ENCODE results near the gene RABGGTB.
"Not testable (repeated sequence)": the region's sequence is repeated elsewhere in the genome, so short reads cannot be mapped to it uniquely, and the experiment has no call there.

Gene RABGGTB

DNA sequence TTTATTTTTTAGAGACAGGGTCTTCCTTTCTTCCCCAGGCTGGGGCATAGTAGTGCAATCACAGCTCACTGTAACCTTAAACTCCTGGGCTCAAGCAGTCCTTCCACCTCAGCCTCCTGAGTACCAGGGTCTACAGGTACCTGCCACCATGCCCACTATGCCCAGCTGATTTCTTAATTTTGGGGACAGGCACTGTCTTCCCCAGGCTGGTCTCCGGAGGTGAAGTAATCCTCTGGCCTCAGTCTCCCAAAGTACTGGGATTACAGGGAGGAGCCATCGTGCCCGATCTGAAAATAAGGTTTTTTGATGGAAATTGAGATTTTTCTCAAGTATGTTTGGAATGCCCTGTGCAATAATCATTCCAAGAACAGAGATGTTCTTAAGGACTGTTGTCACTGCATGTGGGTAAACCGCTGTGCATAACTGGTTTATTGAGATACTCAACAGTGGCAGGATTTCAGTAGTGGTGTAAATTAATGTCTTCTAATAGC lies 9.7 kb downstream of the RABGGTB start:
- no peak for DNase-seq (ENCODE audit: low read depth, low spot score)

DNA sequence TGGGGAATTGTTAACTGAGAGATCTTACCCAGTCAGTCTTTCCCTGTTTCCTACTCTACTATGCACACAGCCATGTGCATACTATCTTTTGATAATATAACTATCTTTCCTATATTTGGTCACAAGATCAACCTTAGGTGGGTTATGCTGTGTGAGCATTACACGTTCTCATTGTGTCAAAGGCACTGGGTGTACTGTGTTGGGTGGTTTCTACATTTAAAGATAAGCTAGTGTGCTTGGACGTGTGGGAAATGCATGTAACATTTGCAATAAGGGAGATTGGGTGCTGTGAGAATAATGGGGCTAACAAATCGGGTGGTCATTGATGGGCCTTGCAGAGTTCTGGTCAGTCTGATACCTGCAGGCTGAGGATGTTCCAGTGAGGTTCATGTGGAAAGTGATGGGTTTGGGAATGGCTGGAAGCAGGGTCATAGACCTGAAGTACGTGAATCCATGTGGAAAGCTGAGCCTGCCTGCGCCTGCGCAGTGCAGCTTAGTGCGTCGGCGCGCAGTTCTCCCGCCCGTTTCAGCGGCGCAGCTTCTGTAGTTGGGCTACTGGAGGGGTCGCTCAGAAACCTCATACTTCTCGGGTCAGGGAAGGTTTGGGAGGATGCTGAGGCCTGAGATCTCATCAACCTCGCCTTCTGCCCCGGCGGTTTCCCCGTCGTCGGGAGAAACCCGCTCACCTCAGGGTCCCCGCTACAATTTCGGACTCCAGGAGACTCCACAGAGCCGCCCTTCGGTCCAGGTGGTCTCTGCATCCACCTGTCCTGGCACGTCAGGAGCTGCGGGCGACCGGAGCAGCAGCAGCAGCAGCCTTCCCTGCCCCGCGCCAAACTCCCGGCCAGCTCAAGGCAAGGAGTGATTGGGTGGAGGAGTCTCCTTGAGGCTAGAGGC lies 10.6 kb downstream of the RABGGTB start, which contains the start of gene MSH4:
Gene MSH4, plus strand, starts transcription at position 507 of the 897 bp plus-strand sequence. Its CDS starts 104 bp downstream, at position 611.
- no peak for DNase-seq (ENCODE audit: low read depth, low spot score)

DNA sequence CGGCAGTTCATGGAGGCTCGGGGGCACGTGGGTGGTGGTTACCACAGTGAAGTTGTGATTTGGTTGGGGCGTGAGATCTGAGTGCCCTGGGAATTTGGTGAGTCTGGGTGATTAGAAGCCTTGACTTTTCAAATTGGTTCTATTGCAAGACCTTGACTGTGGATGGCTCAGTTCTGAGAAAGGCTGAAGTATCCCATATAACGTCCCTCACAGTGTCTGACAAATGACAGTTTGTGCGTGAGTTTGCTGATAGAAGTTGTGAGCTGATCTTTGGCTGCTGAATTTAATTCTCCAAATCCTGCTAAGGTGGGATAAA lies 11.2 kb downstream of the RABGGTB start:
- DNase-seq (ENCODE audit: low read depth, low spot score): no peak

DNA sequence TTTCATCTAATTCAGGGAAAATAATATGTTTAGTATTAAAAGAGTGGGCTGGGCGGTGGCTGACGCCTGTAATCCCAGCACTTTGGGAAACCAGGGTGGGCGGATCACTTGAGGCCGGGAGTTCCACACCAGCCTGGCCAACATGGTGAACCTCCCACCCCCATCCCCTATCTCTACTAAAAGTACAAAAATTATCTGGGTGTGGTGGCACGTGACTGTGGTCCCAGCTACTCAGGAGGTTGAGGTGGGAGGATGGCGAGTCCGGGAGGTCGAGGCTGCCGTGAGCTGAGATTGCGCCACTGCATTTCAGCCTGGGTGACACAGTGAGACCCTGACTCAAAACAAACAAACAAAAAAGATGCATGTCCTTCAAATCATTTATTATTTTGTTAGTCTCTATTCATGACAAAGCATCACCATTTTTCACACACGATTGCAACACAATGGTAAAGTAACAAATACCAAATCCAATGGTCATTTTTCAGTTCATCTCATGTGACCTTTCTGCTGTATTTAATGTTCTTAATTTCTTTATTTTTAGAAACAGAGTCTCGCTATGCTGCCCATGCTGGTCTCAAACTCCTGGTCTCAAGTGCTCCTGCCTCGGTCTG lies 11.7 kb downstream of the RABGGTB start:
- DNase-seq (ENCODE audit: low read depth, low spot score): no peak

DNA sequence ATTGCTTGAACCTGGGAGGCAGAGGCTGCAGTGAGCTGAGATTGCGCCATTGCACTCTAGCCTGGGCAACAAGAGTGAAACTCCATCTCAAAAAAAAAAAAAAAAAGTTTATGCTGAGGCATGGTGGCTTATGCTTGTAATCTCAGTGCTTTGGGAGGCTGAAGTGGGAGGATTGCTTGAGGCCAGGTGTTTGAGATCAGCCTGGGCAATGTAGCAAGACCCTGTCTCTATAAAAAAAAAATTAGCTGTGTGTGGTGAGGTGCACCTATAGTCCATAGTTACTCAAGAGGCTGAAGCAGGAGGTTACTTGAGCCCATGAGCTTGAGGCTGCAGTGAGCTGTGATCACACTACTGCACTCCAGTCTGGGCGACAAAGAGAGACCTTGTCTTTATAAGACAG lies 15.4 kb downstream of the RABGGTB start:
- DNase-seq (ENCODE audit: low read depth, low spot score): not testable (repeated sequence)

DNA sequence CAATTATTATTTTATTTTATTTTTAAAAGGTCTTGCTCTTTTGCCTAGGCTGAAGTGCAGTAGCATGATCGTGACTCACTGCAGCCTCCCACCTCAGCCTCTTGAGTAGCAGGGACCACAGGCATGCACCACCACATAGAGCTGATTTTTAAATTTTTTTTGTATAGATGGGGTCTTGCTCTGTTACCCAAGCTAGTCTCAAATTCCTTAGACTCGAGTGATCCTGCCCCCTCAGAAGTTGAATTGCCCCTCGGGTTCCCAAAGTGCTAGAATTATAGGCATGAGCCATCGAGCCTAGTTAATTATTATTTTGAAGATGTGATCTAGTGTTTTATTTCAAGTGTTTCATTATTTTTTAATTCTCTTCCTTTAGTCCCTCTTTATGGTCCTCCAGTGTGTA lies 22.9 kb downstream of the RABGGTB start:
- no peak for DNase-seq (ENCODE audit: low read depth, low spot score)

DNA sequence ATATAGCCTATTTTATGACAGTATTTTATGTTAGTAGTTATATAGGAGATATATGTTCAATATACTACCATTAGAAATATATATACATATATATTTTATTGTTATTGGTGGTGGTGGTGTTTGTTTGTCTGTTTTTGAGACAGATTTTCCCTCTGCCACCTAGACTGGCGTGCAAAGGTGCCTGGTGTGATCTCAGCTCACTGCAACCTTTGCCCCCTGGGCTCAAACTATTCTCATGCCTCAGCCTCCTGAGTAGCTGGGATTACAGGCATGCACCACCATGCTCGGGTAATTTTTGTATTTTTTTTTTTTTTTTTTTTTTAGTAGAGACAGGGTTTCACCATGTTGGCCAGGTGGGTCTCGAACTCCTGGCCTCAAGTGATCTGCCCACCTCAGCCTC lies 24.1 kb downstream of the RABGGTB start:
- DNase-seq (ENCODE audit: low read depth, low spot score): not testable (repeated sequence)

DNA sequence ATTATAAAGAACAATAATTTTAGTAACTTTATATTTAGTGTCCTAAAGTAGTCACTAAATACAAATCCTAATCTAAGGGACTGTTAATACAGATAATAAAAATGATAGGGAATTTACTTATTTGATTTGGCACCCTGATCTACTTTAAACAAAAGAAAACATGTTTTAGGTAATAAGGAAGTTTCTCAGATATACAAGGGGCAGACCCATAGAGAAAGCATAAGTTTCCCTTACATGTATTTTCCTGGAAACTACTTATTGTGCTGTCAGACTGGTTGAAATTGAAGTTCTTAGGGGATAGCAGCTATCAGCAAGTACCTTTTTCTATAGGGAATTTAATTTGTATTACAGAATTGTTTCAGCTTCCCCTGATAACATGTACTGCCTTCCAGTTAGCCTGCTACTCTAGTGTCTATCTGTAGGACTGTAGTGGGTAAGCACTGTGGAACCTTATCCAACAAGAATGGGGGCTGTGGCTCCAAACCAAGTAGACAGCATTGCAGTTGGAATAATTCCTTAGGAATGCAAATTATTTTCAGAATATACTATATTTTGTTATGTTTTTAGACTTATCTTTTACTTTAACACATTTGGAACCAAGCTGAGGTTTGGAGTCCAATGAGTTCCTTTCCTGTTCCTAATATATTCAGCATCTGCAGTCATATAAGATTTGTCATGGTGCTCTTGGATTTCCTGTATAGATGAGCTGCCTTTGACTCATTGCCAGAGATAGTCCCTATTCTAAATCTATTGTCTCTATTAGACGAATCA lies 25.3 kb downstream of the RABGGTB start:
- DNase-seq (ENCODE audit: low read depth, low spot score): no peak

DNA sequence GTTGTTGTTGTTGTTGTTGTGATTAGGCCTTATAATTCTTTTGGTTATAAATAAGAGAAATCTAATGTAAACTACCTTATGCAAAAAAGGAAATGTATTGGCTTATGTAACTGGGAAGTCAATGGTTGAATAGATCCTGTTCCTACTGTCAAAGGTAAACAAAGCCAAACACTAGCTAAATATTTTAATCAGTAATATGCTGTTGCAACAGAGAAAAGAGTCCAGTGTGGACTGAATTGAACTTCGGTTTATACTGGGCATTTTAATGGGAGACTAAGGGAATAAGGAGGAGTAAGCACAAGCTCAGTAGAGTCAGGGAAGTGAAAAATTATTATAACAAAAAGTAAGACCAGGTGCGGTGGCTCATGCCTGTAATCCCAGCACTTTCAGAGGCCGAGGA lies 26.0 kb downstream of the RABGGTB start:
- DNase-seq (ENCODE audit: low read depth, low spot score): no peak

DNA sequence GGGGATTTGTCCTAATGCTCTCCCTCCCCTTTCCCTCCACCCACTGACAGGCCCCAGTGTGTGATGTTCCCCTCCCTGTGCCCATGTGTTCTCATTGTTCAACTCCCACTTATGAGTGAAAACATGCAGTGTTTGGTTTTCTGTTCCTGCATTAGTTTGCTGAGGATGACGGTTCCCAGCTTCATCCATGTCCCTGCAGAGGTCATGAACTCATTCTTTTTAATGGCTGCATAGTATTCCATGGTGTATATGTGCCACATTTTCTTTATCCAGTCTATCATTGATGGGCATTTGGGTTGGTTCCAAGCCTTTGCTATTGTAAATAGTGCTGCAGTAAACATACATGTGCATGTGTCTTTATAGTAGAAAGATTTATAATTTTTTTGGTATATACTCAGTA lies 37.5 kb downstream of the RABGGTB start:
- not testable (repeated sequence) for DNase-seq (ENCODE audit: low read depth, low spot score)

DNA sequence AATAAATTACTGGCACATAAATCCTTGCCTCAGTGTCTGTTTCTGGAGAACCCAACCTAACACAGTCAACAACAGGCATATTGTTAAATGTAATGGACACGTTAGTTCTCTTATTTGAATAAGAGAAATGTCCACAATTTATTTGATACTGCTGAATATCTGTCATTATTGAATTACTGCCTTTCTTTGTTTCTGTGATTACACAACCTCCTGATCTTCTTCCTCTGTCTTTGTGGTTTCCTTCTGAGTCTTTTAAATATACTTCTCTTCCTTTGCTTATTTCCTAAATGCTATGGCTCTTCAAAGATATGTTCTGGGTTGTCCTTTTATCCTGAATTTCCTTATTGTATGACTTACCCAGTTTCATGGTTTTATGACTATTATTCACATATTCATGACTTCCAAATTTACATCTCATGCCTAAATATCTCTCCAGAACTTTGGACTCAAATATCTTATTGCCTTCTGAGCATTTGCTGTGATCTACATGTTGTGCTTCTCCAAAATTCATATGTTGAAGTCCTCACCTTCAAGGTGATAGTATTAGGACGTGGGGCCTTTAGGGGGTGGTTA lies 50.6 kb downstream of the RABGGTB start:
- DNase-seq (ENCODE audit: low read depth, low spot score): no peak

DNA sequence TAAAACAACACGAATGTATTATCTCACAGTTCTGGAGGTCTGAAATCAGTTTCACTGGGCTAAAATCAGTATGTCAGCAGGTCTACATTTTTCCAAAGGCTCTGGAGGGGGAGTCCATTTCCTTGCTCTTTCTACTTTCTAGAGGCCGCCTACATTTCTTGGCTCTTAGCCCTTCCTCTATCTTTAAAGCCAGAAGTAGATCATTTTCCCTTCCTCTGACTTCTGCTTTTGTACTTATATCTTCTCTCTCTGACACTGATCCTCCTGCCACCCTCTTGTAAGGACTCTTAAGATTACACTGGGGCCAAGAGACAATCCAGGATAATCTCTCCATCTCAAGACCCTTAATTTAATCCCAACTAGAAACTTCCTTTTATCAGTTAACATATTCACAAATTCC lies 52.0 kb downstream of the RABGGTB start:
- no peak for DNase-seq (ENCODE audit: low read depth, low spot score)

DNA sequence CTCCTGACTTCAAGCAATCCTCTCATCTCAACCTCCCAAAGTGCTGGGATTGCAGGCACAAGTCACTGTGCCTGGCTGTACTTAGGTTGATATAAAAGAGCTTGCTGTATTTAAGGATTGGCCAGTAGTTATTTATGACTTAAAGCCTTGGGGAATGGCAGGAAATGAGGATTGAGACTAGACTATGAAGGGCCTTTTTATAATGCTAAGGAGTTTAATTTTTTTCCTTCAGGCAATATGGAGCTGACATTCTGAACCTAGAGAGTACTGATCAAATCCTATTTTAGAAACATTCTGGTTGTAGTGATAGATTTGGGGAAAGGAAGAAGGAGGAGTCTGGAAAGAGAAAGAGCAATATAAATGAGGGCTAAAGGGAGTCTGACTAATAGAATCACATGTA lies 55.4 kb downstream of the RABGGTB start:
- DNase-seq (ENCODE audit: low read depth, low spot score): no peak

Measured in brain pericyte (primary cell).